ENCODE data around the gene CACNA2D3. TPM values are rescaled to one million over a fixed set of nuclear protein-coding genes. Genes with fewer than 3 reads are reported as not detected.

CACNA2D3 gene
- 1 to 10 TPM in 2 of 4 donors, under 1 TPM in 2; 0.27 to 1.5 (median 0.79) TPM for total RNA-seq

- peak within 1 kb of the TSS; percentile 18 for H3K4me3 ChIP-seq (ENCODE audit: low read depth, poor library complexity, severe bottlenecking)
- WGBS, 2 donors: 0 to 2% methylated on average over 44 to 74 of the region's 100 CpGs
- no peak for DNase-seq (ENCODE audit: low spot score in 2 of 2)
- TF ChIP-seq CTCF (IDR thresholded peaks at IDR 0.05) (no peak), POLR2A (IDR thresholded peaks at IDR 0.05) (no peak)
- intact Hi-C loops (cut with DNase I; ENCODE audit: low total_unique reads): no loop called here
Measured at GRCh38 chr3:54122324-54123002, at the start of gene CACNA2D3. TSS of gene CACNA2D3 (plus strand) at chr3:54122552.

- intact Hi-C loops (cut with DNase I; ENCODE audit: low total_unique reads): no loop called here
- H3K4me3 ChIP-seq (ENCODE audit: low read depth, poor library complexity, severe bottlenecking): no peak overlapping the region
- 88 to 90% methylated on average over 4 of the region's 4 CpGs for WGBS, 2 donors
Measured at GRCh38 chr3:54073386-54073785, 49.0 kb upstream of the CACNA2D3 start.

GRCh38 chr3:54079314-54079713 lies 43.0 kb upstream of the CACNA2D3 start:
- no peak for TF ChIP-seq CTCF (IDR thresholded peaks at IDR 0.05)
- no peak for DNase-seq (ENCODE audit: low spot score in 2 of 2)

More at GRCh38 chr3:54073386-54073785, 49.0 kb upstream of the CACNA2D3 start:
- DNase-seq (ENCODE audit: low spot score in 2 of 2): no peak
- TF ChIP-seq CTCF (IDR thresholded peaks at IDR 0.05) (no peak), POLR2A (IDR thresholded peaks at IDR 0.05) (no peak)

GRCh38 chr3:54079730-54080325 lies 42.5 kb upstream of the CACNA2D3 start:
- intact Hi-C loops (cut with DNase I; ENCODE audit: low total_unique reads): no loop called here
- no peak for DNase-seq (ENCODE audit: low spot score in 2 of 2)
- no peak overlapping the region for H3K4me3 ChIP-seq (ENCODE audit: low read depth, poor library complexity, severe bottlenecking)
- WGBS, 2 donors: 62 to 64% methylated on average over 9 of the region's 9 CpGs
- TF ChIP-seq CTCF (IDR thresholded peaks at IDR 0.05) (no peak), POLR2A (IDR thresholded peaks at IDR 0.05) (no peak)

More at GRCh38 chr3:54079314-54079713, 43.0 kb upstream of the CACNA2D3 start:
- intact Hi-C loops (cut with DNase I; ENCODE audit: low total_unique reads): no loop called here
- WGBS, 2 donors: 58 to 69% methylated on average over 4 of the region's 4 CpGs
- no peak overlapping the region for H3K4me3 ChIP-seq (ENCODE audit: low read depth, poor library complexity, severe bottlenecking)

GRCh38 chr3:54083921-54084320 lies 38.4 kb upstream of the CACNA2D3 start:
- TF ChIP-seq CTCF (IDR thresholded peaks at IDR 0.05): no peak
- no peak for TF ChIP-seq POLR2A (IDR thresholded peaks at IDR 0.05)
- no peak for DNase-seq (ENCODE audit: low spot score in 2 of 2)
- H3K4me3 ChIP-seq (ENCODE audit: low read depth, poor library complexity, severe bottlenecking): no peak overlapping the region
- intact Hi-C loops (cut with DNase I; ENCODE audit: low total_unique reads): no loop called here
- 46 to 47% methylated on average over 4 of the region's 4 CpGs for WGBS, 2 donors

All from lower leg skin (tissue), 4 donors.